ENCODE results near the gene TNFRSF13B.
"Not testable (repeated sequence)": the region's sequence is repeated elsewhere in the genome, so short reads cannot be mapped to it uniquely, and the experiment has no call there.

Gene TNFRSF13B

DNA sequence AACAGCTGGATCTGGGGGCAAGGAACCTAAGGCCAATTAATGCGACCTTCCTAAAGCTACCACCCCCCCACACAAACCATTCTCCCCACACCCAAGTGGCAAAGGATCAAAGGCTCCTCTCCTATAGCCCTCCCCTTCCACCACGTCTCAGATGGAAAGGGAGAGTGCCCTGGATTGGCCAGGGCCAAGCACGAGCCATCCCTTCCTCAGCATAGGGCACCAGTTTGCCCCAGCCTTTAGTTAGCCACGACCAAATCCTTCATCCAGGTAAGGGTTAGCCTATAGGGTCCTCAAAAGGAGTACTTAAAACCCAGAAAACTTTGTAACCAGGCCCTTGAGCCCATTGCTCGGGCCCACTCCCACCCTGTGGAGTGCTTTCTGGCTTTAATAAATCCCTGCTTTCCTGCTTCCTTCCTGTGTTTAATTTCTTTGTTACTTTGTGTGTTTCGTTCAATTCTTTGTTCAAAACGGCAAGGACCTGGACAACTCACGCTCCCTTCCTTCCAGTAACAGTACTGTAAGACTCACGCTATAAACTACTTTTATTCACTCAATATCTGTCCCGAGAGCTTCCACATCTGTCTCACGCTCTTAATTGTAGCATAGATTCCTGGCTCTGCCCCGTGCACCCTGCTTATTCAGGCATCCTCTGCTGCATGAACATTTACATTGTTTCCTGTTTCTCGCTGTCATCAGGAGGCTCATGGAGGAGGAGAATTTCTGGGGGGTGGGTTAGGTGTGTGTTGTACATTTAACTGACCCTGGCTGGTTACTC lies 62.3 kb downstream of the TNFRSF13B start:
- DNase-seq (ENCODE audit: low read depth) = no peak

DNA sequence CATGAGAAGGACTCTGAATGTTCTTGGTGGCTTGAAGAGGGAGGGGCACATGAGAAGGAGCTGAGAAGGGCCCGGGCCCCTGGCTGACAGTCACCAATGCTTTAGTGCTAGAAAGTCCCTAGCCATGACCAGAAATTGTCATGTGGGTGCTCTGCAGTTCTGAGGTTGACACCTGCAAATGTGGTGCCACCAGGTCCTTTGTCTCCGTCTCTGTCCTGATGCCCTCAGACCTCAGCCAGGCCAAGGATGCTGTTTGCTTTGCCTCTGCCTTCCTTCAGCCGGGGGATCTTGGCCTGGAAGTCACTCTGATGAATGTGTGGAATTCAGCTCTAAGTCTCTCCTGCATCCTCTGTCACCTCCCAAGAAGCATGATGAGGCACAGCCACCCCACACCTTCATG lies 63.6 kb downstream of the TNFRSF13B start:
- no peak for DNase-seq (ENCODE audit: low read depth)

DNA sequence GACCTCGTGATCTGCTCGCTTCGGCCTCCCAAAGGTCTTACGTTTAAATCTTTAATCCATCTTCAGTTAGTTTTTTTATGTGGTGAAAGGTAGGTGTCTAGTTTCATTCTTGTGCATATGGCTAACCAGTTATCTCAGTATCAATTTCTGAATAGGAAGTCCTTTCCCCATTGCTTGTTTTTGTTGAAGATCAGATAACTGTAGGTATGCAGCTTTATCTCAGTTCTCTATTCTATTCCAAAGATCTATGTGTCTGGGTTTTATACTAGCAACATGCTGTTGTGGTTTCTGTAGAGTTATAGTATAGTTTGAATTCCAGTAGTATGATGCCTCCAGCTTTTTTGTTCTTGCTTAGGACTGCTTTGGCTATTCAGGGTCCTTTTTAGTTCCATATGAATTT lies 65.2 kb downstream of the TNFRSF13B start:
- DNase-seq (ENCODE audit: low read depth) = no peak

DNA sequence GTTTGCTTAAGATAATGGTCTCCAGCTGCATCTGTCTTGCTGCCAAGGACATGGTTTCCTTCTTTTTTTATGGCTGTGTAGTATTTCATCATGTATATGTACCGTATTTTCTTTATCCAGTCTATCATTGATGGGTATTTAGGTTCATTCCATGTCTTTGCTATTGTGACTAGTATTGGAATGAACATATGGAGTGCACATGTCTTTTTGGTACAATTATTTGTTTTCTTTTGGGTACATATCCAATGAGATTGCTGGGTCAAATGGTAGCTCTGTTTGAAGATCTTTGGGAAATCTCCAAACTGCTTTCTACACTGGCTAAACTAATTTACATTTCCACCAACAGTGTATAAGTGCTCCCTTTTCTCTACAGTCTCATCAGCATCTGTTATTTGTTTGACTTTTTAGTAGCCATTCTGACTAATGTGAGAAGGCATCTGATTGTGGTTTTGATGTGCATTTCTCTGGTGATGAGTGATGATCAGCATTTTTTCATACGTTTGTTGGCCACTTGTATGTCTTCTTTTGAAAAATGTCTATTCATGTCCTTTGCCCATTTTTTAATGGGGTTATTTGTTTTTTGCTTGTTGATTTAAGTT lies 66.2 kb downstream of the TNFRSF13B start:
- peak; percentile 76 for DNase-seq (ENCODE audit: low read depth)

DNA sequence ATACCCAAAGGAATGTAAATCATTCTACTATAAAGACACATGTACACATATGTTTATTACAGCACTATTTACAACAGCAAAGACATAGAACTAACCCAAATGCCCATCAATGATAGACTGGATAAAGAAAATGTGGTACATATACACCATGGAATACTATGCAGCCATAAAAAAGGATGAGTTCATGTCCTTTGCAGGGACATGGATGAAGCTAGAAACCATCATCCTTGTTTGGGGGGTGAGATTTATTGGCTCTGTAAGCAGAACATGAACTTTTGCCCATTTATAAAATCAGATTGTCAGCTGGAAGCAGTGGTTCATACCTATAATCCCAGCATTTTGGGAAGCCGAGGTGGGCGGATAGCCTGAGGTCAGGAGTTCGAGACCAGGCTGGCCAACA lies 68.8 kb downstream of the TNFRSF13B start:
- DNase-seq (ENCODE audit: low read depth) = not testable (repeated sequence)

DNA sequence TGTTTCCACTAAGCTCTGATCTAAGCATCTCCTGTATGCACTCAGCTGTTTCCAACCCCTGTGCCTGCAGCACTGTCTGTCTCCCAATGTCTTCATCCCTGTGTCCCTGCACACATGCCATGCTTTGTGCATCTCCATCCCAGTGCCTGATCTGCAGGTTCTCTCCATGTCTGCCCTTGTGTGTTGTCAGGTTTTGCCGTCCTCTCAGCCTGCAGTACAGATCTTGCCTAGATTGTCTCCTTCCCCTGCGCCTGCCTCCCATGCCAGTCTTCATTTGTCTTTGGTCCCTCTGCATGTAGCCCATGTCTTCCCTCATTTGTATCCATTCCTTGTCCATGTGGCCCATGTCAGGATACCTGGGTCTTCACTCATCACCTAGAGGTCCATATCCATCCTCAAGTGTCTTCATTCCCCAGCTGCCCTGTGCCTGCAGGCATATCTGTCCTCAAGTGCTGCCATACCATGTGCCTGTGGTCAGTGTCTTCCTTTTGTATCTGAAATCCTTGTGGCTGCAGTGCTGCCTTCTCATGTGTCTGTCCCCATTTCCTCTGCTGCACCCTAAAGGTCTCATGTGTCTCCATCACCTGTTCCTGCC lies 71.5 kb downstream of the TNFRSF13B start:
- no peak for DNase-seq (ENCODE audit: low read depth)

DNA sequence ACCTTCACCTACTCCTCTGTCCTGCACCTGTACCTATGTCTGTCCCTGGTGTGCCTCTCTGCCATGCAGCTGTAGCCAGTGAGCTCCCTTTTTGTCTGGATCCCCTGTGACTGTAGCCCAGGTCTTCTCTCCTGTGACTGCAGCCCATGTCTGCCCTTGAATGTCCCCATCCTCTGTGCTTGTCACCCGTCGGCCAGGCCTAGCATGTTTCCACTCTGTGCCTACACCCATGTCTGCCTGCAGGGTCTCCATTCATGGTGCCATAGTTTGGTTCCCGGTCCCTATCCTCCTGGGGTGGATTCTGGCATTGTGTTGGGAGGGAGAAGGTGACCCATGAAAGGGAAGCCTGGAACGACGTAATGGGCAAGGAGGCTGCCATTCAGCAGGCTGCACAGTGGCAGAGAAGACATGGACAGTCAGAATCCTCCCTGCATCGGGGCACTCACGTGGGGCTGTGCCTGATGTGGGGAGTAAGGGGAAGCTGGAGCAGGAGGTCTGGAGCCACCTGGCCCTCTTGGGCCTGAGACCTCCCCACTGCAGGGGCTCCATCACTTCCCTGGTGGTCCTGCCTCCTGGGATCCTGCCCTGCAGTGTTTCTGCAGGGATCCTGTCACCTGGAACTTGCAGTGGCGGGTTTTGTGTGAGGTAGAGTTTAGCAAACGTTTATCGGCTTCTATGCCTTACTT lies 74.6 kb downstream of the TNFRSF13B start:
- DNase-seq (ENCODE audit: low read depth) = not testable (repeated sequence)

DNA sequence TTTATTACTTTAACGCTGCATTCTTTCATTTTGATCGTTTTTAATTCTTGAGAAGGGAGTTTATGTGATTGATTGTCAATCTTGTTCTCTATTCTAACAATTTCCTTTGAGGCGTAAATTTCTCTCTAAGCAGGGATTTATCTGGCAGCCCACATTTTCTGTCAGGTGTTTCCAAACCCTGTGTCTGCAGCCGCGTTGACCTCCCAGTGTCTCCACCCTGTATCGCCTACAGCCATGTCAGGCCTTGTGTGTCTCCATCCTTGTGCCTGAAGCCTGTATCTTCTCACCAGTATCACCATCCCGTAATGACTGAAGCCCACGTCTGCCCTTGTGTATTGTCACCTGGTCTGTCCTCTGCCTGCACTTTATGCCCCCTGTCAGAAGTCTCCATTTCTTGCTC lies 75.7 kb downstream of the TNFRSF13B start:
- not testable (repeated sequence) for DNase-seq (ENCODE audit: low read depth)

DNA sequence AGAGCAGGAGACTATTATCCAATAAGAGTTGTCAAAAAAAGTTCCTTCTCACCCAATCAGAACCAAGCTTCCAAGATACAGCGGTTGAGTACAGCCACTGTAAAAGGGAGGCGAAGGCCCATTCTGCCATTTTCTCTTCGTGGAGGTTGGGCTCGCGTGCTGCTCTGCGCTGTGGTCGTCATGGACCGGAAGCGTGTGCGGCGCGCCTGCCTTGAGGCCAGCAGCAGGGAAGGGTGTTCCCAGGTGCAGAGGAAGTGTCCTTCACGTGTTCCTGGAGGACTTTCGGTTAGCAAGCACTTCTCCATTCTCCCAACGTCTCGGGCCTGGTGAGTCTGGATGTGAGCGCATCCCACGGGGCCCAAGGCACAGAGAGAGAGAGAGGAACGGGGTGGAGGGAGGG lies 78.4 kb downstream of the TNFRSF13B start:
- DNase-seq (ENCODE audit: low read depth) = not testable (repeated sequence)

DNA sequence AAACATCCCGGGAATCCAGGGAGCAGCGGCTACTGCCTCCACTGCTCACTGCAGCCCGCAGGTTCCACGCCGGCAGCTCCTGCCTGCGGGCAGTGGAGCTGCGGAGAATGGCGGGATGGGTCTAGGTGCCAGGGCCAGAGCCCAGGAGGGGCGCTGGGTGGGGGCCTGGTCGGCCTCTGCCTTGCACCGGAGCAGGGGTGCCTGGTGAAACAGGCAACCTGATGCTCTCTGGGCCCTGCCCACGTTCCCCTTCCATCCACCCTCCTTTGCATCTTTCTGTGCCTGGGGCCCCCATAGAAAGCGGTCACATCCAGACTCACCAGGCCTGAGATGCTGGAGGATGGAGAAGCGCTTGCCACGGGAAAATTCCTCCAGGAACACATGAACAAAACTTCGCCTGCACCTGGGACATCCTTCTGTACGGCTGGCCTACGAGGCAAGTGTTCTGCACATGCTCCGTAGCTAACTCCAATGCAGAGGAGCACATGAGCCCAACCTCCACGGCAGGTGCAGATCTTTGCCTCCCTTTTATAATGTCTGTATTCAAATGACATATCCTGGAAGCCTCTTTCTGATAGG lies 79.0 kb downstream of the TNFRSF13B start:
- DNase-seq (ENCODE audit: low read depth) = not testable (repeated sequence)

DNA sequence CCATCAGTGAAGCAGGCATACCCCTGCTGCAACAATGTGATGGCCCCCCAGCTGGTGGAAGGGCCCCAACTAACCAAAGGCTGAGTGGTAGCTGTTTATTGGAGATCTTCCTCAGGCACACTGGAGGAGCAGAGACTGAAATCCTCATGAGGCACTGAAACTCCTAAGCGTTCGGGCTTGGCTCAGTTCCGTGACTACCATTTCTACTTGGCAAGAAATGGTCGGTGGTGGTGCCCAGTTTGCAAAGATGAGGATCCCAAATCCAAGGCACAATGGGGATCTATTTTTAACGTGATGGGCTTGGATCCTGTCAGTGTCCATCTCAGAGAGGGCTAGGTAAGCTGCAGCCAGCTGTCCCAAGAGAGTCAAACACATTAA lies 82.8 kb downstream of the TNFRSF13B start:
- no peak for DNase-seq (ENCODE audit: low read depth)
